Dedifferentiated amniotic fluid mesenchymal stem cell (primary cell): ENCODE results near the gene PALLD.

Experiments
- DNase-seq: peaks from one replicate; pipeline ENCODE4 v3.0.0-alpha.2; 2016; ENCODE audit errors: extremely low spot score

PALLD gene

GRCh38 chr4:168731706-168732414, 235.0 kb downstream of the PALLD start:
- DNase-seq = no peak

DNA sequence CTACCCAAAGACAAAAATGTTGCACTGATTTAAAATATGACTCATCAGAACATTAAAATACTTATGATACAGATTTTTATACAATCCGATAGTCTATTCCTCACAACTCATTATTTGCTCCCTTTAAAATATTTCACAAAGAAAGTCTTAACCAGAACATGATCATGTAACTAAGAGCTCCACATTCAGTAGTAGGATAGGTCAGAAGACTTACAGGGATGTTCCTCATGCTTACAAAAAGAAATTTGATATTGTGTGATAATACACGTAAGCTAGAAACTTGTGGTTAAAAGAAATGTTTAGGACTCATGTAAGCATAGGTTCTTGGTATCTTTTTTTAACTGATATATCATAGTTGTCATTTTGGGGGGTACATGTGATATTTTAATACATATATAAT, 235.9 kb downstream of the PALLD start:
- DNase-seq = no peak

GRCh38 chr4:168734703-168735678, 238.1 kb downstream of the PALLD start:
- DNase-seq = no peak

GRCh38 chr4:168735735-168736134, 238.9 kb downstream of the PALLD start:
- DNase-seq = no peak

GRCh38 chr4:168736860-168737805, 240.3 kb downstream of the PALLD start:
- DNase-seq = no peak

- DNase-seq = no peak
Observed at GRCh38 chr4:168737806-168738172, 240.9 kb downstream of the PALLD start.

GRCh38 chr4:168739886-168740285, 243.0 kb downstream of the PALLD start:
- DNase-seq = no peak

DNA sequence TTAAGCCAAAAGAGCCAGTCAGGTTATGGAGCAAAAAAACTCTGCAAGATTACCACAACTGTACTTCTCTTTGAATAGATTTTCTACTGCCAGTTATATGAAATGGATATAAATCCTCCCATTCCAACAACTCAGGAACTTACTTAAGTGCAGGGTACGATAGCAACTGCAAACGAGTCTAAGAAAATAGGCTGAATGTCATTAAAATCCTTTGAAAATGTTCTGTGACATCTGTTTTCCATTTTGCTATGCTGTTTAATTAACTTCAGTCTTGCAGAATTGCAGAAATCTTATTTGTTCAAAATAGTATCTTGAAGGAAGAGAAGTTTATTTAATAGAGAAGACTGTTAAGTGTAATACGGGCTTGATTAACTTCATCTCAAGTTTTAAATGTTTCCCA, 243.8 kb downstream of the PALLD start:
- DNase-seq = no peak

GRCh38 chr4:168741281-168742173, 244.7 kb downstream of the PALLD start:
- no peak for DNase-seq

DNA sequence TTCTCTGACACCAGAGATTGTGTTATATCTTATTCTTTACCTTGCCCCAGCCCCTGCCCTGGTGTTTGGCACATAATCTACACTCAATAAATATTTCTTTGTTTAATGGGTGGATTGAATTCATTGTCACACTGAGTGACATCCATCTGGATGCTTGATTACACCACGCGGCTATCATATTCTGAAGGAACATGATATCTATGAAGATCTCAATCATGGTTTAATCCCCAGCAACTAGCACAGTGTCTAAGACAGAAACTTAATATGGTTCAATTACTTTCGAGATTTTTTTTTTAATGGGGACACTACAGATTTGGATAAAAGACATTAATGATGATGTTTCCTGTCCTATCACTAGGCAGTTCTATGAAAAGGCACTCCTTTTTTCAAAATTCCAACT, 246.3 kb downstream of the PALLD start:
- DNase-seq = no peak

DNA sequence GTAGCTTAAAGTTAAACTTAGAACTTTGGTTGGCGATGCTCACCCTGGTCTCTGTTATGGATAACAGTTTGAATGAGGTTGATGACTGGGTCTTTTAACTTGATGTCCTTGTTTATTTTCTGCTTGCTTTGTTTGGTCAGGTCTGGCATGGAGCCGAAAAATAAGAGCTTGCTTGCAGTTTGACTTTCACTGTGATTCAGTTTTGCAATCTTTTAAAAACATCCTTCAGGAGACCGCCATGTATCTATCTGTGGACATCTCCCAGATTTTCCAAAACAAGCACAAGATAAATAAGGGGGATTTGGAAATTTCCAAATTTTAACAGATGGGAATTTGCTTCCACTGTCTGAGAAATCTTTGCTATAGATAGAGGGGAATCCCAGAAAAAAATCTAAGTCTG, 246.7 kb downstream of the PALLD start:
- no peak for DNase-seq

GRCh38 chr4:168744021-168744420, 247.2 kb downstream of the PALLD start:
- DNase-seq = no peak

DNA sequence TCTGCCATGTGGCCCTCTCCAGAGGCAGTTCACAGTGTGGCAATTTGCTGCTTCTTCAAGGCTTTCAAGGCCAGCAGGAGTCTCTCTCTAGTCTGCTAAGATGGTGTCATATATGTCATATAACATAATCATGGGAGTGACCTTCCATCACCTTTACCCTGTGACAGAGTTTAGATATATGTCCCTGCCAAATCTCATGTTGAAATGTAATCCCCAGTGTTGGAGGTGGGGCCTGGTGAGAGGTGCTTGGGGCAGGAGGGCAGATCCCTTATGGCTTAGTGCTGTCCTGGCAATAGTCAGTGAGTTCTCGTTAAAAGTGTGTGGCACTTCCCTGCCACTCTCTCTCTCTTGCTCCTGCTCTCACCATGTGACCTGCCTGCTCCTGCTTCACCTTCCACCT, 252.0 kb downstream of the PALLD start:
- DNase-seq = no peak

GRCh38 chr4:168751263-168752225, 254.7 kb downstream of the PALLD start:
- DNase-seq = peak; percentile 42

GRCh38 chr4:168755598-168756477, 259.0 kb downstream of the PALLD start:
- no peak for DNase-seq

- DNase-seq = no peak
Observed at GRCh38 chr4:168757500-168757899, 260.6 kb downstream of the PALLD start.

DNA sequence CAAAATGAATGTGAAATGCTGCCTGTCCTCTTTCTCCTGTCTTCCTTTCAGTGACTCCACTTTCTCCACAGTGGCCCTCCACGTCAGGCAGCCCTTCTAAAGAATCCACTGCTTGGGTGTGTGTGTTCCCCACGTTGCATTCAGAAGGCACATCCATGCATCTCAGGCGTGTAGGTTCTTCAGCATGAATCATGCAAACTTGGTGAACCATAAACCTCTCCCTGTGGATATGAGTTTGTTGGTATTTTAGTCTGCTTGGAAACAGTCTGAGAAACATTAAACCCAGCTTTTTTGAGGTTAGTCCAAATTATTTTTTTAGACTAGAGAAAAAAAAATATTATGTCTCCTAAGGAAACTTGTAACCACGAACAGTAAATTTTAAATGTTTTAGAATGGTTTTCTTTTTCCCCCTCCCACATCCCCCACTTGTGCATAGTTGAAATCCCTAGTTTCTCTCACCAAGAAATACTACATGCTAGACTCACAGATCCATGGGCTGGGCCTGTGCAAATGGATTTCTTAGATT, 261.6 kb downstream of the PALLD start:
- DNase-seq = peak; percentile 94

DNA sequence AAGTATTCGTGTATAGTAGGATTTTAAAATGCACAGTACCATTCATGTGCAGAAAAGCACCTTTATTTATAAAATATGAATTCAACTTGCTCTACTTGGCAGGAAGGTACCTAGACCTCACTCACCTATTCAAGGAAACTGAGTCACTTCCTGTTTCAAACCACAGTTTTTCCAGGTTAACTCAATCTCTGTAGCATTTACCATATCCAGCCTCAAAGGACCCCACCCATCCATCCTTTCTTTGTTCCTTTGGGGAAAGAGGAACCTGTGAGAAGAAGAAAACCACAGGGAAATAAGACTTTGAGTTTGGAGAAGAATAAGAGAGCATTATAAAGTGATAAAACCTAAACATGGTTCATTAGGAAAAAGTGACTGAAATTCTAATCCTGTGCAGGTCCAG, 262.5 kb downstream of the PALLD start:
- DNase-seq = no peak
